Endothelial cell of umbilical vein (primary cell): Measurements from ENCODE around the gene CEP295NL. TPM values are rescaled to one million over a fixed set of nuclear protein-coding genes. Genes with fewer than 3 reads are reported as not detected.

Experiments
- BruUV-seq: library from RNA; stranded (reverse); fragments of 400-500 nt; replicated peaks from 2 replicates; lab custom pipeline; 2021; lab: Mats Ljungman, UMichigan
- CTCF ChIA-PET: fragments of 300-600, 350-600 bp; sonication (Branson Sonifier 250); formaldehyde crosslinking; loops from one replicate; lab custom pipeline; 2021; ENCODE audit warnings: antibody characterized with exemption, inconsistent platforms; lab: Charles Lee
- POLR2A ChIA-PET: fragments of 300-600, 350-600 bp; sonication (Branson Sonifier 250); formaldehyde crosslinking; loops from one replicate; lab custom pipeline; 2021; ENCODE audit warnings: antibody characterized with exemption, inconsistent platforms; lab: Charles Lee
- DNase-seq: peaks from one replicate; pipeline ENCODE4 v3.0.0-alpha.2; 2011; ENCODE audit warnings: low read depth, low spot score
- FAIRE-seq: peaks from 2 replicates; lab custom pipeline; 2011; peaks lifted over from hg19 to GRCh38; lab: Jason Lieb, UNC
- H2AFZ ChIP-seq: 2 replicates; pipeline ENCODE4 v1.6.0; 2012; ENCODE audit warnings: low read depth, low read length, control low read depth, inconsistent platforms
- H3K27ac ChIP-seq: 2 replicates; pipeline ENCODE4 v1.5.1; 2011; ENCODE audit warnings: low read depth, mild to moderate bottlenecking, control low read depth, low read length, moderate library complexity; ENCODE audit not compliant: insufficient read depth
- H3K27me3 ChIP-seq, 2 experiments: 2 replicates each; pipeline versions ENCODE4 v1.6.0 to v1.6.1; 2011; ENCODE audit warnings: low read length in 2 of 2, mixed read lengths in 1 of 2; ENCODE audit not compliant: control insufficient read depth in 2 of 2, insufficient read depth in 2 of 2
- H3K36me3 ChIP-seq, 2 experiments: 2 replicates in 1 of 2; 3 replicates in 1 of 2; pipeline ENCODE4 v1.5.1; 2011; ENCODE audit warnings: low read length in 2 of 2, mild to moderate bottlenecking in 1 of 2, moderate library complexity in 1 of 2; ENCODE audit not compliant: control insufficient read depth in 2 of 2, insufficient read depth in 2 of 2; ENCODE audit errors: extremely low read depth in 1 of 2
- H3K4me1 ChIP-seq: 3 replicates; pipeline ENCODE4 v1.5.1; 2011; ENCODE audit warnings: mild to moderate bottlenecking, low read length; ENCODE audit not compliant: control insufficient read depth, insufficient read depth; ENCODE audit errors: extremely low read depth
- H3K4me2 ChIP-seq: 2 replicates; pipeline ENCODE4 v1.6.1; 2011; ENCODE audit warnings: low read length, control low read depth, mixed read lengths; ENCODE audit not compliant: insufficient read depth
- H3K4me3 ChIP-seq, 3 experiments: fragments of 200-600 bp in 1 of 3; sonication (generic), shearing (Covaris generic) in 1 of 3; replicated peaks in 1 of 3; 2 replicates each; pipeline ENCODE4 v1.5.1; 2011 to 2016; ENCODE audit warnings: control low read depth in 3 of 3, low read length in 3 of 3, mild to moderate bottlenecking in 2 of 3, inconsistent platforms in 1 of 3, low read depth in 1 of 3, moderate library complexity in 1 of 3; ENCODE audit not compliant: insufficient read depth in 1 of 3
- H3K79me2 ChIP-seq: 2 replicates; pipeline ENCODE4 v1.6.0; 2012; ENCODE audit warnings: low read length, inconsistent platforms; ENCODE audit not compliant: control insufficient read depth, insufficient read depth
- H3K9ac ChIP-seq: replicated peaks from 2 replicates; pipeline ENCODE3; 2011; ENCODE audit warnings: low read length, control low read depth; ENCODE audit not compliant: insufficient read depth; ENCODE audit errors: extremely low read depth
- H3K9me1 ChIP-seq: replicated peaks from 3 replicates; pipeline ENCODE4 v1.6.0; 2011; ENCODE audit warnings: mild to moderate bottlenecking, low read length; ENCODE audit not compliant: control insufficient read depth, insufficient read depth; ENCODE audit errors: extremely low read depth
- H3K9me3 ChIP-seq: replicated peaks from 2 replicates; pipeline ENCODE4 v1.5.1; 2012; ENCODE audit warnings: low read length, inconsistent platforms; ENCODE audit not compliant: control insufficient read depth, insufficient read depth
- H4K20me1 ChIP-seq: replicated peaks from 2 replicates; pipeline ENCODE3; 2011; ENCODE audit warnings: mild to moderate bottlenecking, low read length; ENCODE audit not compliant: control insufficient read depth, insufficient read depth; ENCODE audit errors: extremely low read depth
- CTCF ChIP-seq, 2 donors: IDR thresholded peaks; 1 replicate in 1 of 2; 2 replicates in 1 of 2; pipeline ENCODE4 v1.5.1; 2011; ENCODE audit warnings: low read length in 2 of 2, mild to moderate bottlenecking in 2 of 2, moderate library complexity in 2 of 2, control low read depth in 1 of 2, inconsistent platforms in 1 of 2, low read depth in 1 of 2; ENCODE audit not compliant: insufficient read depth in 1 of 2; ENCODE audit errors: extremely low read depth in 1 of 2
- EZH2 ChIP-seq: IDR thresholded peaks from 2 replicates; pipeline ENCODE4 v1.6.1; 2012; ENCODE audit warnings: borderline replicate concordance, low read depth, mild to moderate bottlenecking, moderate library complexity, low read length, inconsistent platforms; ENCODE audit not compliant: severe bottlenecking
- FOS ChIP-seq: IDR thresholded peaks from 2 replicates; pipeline ENCODE4 v1.6.1; 2011; ENCODE audit warnings: mild to moderate bottlenecking, low read length, moderate library complexity, borderline replicate concordance; ENCODE audit not compliant: insufficient read depth
- GATA2 ChIP-seq: IDR thresholded peaks from 2 replicates; pipeline ENCODE4 v1.7.0; 2011; ENCODE audit warnings: low read depth, mild to moderate bottlenecking, moderate library complexity, mixed read lengths, low read length; ENCODE audit not compliant: insufficient read length, insufficient read depth
- JUN ChIP-seq: IDR thresholded peaks from 2 replicates; pipeline ENCODE4 v1.6.1; 2011; ENCODE audit warnings: borderline replicate concordance, low read depth; ENCODE audit not compliant: insufficient read length, insufficient read depth
- MAX ChIP-seq: IDR thresholded peaks from 2 replicates; pipeline ENCODE4 v1.6.1; 2011; ENCODE audit not compliant: insufficient read depth, insufficient read length
- MYC ChIP-seq: IDR thresholded peaks from one replicate; pipeline ENCODE4 v1.6.1; 2011; ENCODE audit warnings: mild to moderate bottlenecking, low read depth, low read length
- POLR2A ChIP-seq: IDR thresholded peaks from 2 replicates; pipeline ENCODE4 v1.6.1; 2012; ENCODE audit warnings: low read depth, mild to moderate bottlenecking, control low read depth, low read length
- POLR2AphosphoS5 ChIP-seq: IDR thresholded peaks from 2 replicates; pipeline ENCODE4 v1.6.1; 2012; ENCODE audit warnings: low read depth, mild to moderate bottlenecking, control low read depth, low read length, moderate library complexity; ENCODE audit not compliant: insufficient read depth
- dilution Hi-C: fragments of 300-500 bp; cut with MboI; formaldehyde crosslinking; loops from one replicate; pipeline ENCODE4 v1.15.0; 2019; ENCODE audit warnings: low sequenced_read_pairs; ENCODE audit not compliant: extremely low pct_ligation_motif_present
- intact Hi-C: fragments of 100-400 bp; cut with micrococcal nuclease; formaldehyde crosslinking; loops from one replicate; pipeline ENCODE4 v1.10.0; 2022
- polyA plus RNA-seq, 4 experiments: library from polyadenylated mRNA; depleted of rRNA in 3 of 4; stranded (reverse) in 3 of 4; unstranded in 1 of 4; fragments of >200 nt; gene quantifications; 2 replicates each; pipeline versions ENCODE4 v1.2.1 to v1.2.3, GENCODE V29; 2011 to 2012; ENCODE audit warnings: missing spikeins in 1 of 4
- total RNA-seq: library from RNA; stranded (reverse); gene quantifications from 2 replicates; pipeline ENCODE4 v1.2.3, GENCODE V29; 2021

CEP295NL gene
- total and polyA plus RNA-seq, 2 donors (not counting 3 experiments of a cell fraction or from before 2014, with no cell fraction given), result 0.10 to 8.3 TPM

- dilution Hi-C loops, result no loop called here
- ChIA-PET CTCF (interaction anchor here (1.2 kb wide), 1 partner anchor 117 kb away, joined by 4 read pairs; no protein-coding TSS in a partner anchor), POLR2A (no interaction called here)
These were observed 48.5 kb downstream of the CEP295NL start for GRCh38 chr17:78854508-78854907.

More at GRCh38 chr17:78854508-78854907, 48.5 kb downstream of the CEP295NL start:
- no peaks in the 10 kb centered on the region for H3K4me1 ChIP-seq
- TF ChIP-seq EZH2 (no peak), JUN (no peak), POLR2AphosphoS5 (no peak), MYC (no peak), POLR2A (no peak), MAX (no peak), CTCF (IDR thresholded peaks at IDR 0.05; ENCODE audit: extremely low read depth in 1 of 2, insufficient read depth in 1 of 2, low read depth in 1 of 2, low read length in 2 of 2) (no peak), GATA2 (no peak), FOS (no peak)
- H3K9me1 ChIP-seq, result no peaks in the 10 kb centered on the region
- H3K79me2 ChIP-seq, result no peaks in the 10 kb centered on the region
- no peak overlapping the region for H3K4me3 ChIP-seq
- H4K20me1 ChIP-seq, result no peaks in the 10 kb centered on the region
- BruUV-seq, result no TSS peak
- DNase-seq, result no peak
- H3K4me2 ChIP-seq, result no peak overlapping the region
- H2AFZ ChIP-seq, result no peak overlapping the region
- no peak overlapping the region for H3K27ac ChIP-seq
- intact Hi-C loops, result no loop called here
- no peaks in the 10 kb centered on the region for H3K27me3 ChIP-seq
- no peak overlapping the region for H3K9ac ChIP-seq
- no peak for FAIRE-seq
- no peaks in the 10 kb centered on the region for H3K9me3 ChIP-seq
- peaks cover 8 to 25% of the 10 kb centered on the region in 2 experiments for H3K36me3 ChIP-seq
